NCI-H510A (cell line): Measurements from ENCODE around the gene PEX5L.

Experiments used
- DNase-seq: peaks from one replicate; lab custom pipeline; 2025; lab: John Stamatoyannopoulos, UW

Gene PEX5L

DNA sequence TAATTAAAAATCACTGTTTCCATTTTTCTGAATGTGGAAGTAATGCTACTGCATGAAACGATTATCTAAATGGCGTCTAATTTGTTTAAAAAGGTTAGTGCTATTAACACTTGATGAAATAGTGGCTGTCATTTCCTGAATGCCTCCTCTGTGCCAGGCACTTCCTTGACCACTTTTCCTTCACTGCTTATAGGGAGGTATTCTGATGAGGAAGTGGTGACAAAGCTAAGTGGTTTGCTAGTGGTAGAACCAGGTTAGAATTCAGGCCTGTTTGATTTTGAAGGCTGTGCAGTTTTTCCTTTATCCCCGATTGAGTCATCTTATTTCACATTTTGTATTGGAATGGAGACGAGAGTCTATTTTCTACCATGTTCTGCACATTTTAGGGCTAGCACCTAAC is 264.9 kb downstream of the PEX5L start:
- no peak for DNase-seq

GRCh38 chr3:179769411-179770247 is 267.1 kb downstream of the PEX5L start:
- no peak for DNase-seq

DNA sequence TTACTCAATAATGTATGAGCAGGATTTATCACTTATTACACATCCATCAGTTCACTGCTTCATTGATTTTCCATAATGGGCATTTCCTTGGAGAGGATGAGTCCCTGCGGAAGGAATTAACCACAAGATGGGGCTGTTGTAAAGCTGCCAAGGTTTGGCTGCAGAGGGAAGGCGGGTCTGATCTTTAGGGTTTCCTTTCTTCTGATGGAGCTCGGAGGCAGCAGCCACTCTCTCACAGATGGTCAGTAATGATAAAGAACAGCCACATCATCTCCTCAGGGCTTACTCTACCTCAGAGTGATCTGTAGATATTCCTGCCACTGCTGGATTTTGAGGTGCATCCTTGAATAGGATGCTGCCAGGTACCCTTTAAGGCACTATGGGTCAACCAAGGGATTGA is 268.7 kb downstream of the PEX5L start:
- no peak for DNase-seq

DNA sequence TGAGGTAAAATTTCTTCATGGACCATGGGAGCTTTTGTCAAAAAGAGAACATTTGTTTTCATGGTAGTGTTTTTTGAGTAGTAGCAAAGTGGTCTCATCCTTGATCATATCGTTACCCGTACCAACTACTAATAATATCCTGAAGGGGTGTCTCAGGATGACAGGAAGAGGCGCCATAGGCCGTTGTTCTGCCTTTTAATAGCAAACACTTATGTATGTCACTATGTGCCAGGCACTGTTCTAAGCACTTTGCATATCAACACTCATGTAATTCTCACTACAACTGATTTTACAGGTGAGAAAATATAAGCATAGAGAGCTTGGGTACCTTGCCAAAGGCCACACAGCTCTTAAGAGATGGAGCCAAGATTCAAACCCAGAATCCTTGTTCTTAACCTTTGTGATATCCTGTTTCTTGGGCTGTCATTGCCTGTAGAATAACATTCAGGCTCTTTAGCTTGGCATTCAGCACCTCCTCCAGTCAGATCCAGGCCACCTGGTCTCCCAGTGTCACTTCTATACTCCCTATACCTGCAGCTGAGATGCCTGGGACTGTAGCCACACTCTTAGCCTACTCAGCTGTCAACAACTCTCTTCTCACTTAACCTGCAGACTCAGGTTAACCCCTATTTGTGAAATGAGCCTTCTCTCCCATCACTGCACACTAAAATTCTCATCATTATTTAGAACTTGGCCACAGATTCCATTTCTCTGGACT is 270.2 kb downstream of the PEX5L start:
- DNase-seq = no peak

DNA sequence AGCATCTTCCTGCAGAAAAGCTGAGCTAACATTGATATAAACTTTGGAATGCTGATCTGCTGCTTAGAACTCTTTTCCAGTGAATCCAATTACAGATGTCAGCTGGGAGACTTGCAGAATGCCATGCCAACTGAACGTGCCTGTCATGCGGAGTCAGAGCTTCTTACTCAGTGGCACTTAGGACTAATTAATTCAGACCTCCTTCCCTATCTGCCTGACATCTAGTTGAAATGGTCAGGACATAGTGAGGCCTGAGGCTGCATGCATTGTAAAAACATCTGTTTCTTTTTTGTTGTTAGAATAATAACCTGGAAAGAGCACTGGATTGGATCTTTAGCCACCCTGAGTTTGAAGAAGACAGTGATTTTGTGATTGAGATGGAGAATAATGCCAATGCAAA is 271.3 kb downstream of the PEX5L start:
- no peak for DNase-seq

DNA sequence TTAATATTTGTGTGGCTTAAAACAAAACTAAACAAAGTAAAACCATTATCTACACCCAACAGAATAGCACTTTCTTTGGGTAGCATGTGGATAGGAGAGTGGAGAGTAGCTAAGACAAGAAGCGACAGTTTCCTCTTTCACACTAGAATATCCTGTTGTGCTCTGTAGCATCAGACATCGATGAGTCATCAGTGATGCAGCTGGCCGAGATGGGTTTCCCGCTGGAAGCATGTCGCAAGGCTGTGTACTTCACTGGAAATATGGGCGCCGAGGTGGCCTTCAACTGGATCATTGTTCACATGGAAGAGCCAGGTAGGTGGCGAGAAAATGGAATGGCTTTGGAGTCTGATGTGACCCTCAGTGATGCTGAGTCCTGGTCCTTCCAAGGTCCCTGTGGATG is 275.8 kb downstream of the PEX5L start:
- DNase-seq = peak; percentile 27

GRCh38 chr3:179750720-179751328 is 285.9 kb downstream of the PEX5L start:
- no peak for DNase-seq

- DNase-seq = no peak
Measured at GRCh38 chr3:179745716-179746115, 291.0 kb downstream of the PEX5L start.

DNA sequence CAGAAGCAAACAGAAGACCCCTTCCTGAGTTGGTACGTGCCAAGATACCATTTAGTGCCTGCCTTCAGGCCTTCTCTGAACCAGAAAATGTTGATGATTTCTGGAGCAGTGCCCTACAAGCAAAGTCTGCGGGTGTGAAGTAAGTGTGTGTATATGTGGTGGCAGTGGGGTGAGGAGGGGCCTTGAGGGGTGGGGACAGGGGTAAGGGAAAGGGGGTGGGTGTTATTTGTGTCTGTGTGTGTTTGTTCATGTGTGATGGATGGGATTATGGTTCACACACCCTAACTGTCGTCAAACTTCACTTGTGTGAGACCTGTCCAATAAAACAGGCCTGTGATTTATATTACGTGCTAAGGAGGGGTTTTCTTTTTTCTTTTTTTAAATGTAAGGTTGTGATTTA is 291.7 kb downstream of the PEX5L start:
- no peak for DNase-seq
